ENCODE results near the gene ZNF324B.
"Not testable (repeated sequence)": the region's sequence is repeated elsewhere in the genome, so short reads cannot be mapped to it uniquely, and the experiment has no call there.

The ZNF324B gene

GRCh38 chr19:58451358-58452101 lies at the start of gene ZNF324B:
Gene ZNF324B, plus strand, starts transcription at chr19:58451622. Its CDS starts 2,080 bp downstream, at chr19:58453702.
- peak; percentile 97 for DNase-seq

- no peak for DNase-seq
These were observed 49.5 kb upstream of the ZNF324B start for GRCh38 chr19:58401840-58402421.

DNA sequence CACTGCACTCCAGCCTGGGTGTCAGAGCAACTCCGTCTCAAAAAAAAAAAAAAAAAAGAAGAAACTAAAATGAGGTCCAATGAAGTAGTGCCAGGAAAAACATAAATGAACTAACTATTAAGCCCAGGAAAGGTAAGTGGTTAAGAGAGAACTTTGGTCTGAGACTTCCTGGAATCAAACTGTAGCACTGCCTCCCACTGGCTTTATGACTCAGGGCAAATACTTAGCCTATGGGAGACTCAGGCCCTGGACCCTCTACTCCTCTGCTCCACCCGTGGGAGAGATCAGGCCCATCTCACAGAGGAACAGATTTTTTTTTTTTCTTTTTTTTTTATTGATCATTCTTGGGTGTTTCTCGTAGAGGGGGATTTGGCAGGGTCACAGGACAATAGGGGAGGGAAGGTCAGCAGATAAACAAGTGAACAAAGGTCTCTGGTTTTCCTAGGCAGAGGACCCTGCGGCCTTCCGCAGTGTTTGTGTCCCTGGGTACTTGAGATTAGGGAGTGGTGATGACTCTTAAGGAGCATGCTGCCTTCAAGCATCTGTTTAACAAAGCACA lies 47.4 kb upstream of the ZNF324B start:
- DNase-seq: not testable (repeated sequence)

DNA sequence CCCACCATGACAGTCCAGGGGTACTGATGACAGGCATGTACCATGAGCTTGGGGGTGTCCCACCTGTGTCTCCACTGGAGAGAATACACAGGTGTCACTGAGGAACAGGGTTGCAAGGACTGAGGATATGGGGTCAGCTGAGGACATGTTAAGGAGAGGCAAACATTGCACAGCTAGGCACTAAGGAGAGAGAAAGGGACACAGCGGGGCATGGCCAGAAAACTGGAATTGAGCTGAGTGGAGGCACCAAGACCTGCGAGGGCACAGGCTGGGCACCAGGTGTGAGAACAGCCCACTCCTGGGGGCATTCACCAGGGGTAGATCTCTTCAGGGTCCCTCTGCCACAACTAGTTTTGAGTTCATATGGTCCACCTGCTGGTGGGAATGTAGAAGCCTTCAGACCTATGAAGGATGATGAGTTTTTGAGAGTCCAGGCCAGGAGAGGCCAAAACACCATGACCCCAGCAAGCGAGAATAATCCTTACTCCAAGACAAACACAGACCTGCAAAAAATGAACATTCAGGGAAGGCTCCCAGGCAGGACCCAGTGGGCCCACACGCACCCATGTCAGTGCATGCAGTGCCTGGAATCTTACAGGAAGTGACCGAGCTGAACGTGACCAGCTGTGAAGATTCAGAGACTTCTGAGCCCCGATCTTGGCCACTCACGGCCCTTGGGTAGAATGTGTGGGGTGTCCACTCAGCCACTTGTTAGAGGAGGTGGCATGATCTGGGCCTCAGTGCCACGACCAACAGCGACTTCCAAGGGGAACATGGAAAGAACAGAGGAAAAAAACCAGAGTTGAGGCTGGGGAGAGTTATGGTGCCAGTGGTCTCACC lies 44.4 kb upstream of the ZNF324B start:
- DNase-seq: no peak

- DNase-seq: no peak
These were observed 43.7 kb upstream of the ZNF324B start for GRCh38 chr19:58407658-58408151.

DNA sequence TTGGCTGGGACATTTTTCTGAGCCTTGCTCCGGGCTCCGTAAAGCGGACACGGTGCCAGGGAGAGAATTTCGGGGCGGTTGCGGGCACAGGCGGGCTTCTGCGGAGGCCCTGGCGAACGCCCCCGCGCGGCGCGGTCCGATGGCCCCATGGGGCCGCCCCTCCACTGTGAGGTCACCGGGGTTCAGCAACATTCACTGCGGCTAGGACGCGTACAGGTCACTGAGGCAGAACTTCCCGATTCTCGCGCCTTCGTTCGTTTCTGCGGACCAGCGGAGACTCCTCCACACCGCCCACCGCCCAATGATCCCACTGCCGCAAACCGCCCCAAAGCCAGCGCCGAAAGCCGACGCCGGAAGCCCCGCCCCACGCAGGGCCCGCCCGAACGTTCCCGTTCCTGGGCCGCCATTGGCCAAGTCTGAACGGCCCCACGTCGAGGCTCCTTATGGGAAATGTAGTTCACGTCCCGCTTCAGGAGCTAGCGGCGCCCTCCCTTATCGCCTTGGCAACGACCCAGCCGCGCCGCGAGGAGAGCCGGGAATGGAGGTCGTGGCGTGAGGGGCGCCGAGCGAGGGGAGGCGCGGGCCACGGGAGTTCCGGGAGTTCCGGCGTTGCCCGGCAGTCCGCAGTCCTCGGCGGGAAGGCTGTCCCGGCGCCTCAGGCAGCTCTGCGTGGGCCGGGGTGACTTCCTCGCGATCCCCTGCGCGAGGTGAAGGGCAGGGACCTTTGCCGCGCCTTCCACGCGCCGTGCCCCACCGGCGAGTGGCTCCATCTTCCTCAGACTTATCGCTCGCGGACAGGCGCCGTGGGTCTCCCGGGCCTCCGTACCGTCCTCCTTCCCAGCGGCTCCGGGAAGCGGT lies 43.0 kb upstream of the ZNF324B start, which contains the start of gene ZNF584:
TSS of gene ZNF584 (plus strand) at position 498 of the 858 bp plus-strand sequence. CDS start 499 bp downstream, outside the sequence.
- DNase-seq: peak; percentile 96 to 98

DNA sequence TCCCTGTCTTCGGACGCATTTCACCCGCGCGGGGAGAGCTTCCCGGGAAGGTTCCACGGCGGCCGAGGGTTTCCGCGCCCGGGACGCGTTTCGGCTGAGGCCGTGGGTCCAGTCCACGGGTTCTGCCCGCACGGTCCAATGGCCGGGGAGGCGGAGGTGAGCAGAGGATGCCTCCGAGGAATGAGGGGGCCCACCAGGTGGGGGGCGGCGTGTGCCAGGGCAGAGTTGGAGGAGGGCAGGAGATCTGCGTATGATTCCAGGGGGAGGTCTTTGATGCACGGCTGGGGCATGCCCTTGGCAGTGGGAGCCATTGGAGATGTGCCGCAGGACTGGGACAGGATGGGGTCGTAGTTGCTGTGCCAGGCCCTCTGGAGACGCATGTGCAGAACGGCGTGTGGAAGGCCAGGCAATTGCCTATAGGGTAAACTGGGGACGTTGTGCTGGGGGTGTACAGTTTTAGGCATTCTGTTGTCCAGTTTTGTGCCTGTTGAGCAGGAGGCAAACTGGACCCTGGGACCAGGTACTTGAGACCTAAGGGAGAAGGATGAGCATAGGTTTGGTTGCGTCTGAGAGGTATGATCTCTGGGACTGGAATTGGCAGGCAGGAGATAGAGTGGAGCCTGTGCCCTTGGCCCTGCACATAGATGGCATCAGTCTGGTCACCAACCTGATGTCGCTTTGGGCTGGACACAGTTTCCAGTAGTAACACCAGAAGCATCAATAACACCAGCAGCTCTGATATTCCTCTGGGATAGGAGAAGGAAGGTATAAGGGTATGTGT lies 42.2 kb upstream of the ZNF324B start:
- peak; percentile 56 to 60 for DNase-seq

- no peak for DNase-seq
These were observed 34.8 kb upstream of the ZNF324B start for GRCh38 chr19:58416604-58417003.

DNA sequence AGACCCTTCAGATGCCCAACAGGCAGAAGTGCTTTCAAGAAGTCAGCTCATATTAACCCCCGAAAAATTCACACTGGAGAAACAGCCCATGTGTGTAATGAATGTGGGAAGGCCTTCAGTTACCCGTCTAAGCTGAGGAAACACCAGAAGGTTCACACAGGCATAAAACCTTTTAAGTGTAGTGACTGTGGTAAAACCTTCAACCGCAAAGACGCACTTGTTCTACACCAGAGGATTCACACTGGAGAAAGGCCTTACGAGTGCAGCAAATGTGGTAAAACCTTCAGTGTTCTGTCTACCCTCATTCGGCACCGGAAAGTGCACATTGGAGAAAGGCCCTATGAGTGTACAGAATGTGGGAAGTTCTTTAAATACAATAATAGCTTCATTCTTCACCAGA lies 34.4 kb upstream of the ZNF324B start:
- no peak for DNase-seq

DNA sequence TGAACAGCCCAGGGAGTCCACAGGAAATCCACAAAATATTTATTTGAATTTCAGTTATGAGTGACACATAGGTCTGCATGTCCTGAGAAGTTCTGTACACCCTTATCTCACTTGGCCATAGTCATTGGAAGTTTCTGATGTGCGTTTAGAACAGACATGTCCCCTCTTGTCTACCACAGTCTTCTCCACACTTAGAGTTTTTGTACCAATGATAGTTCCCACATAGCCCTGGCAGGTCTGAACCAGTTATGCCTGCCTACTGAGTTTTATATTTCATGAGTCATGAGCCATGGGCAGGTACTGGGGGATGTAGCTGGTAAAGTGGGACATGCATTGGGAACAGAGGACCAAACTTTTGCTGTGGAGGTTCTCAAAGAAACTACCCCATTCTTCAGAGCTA lies 22.8 kb upstream of the ZNF324B start:
- no peak for DNase-seq

GRCh38 chr19:58429745-58430144 lies 21.7 kb upstream of the ZNF324B start:
- no peak for DNase-seq

GRCh38 chr19:58434217-58434616 lies 17.2 kb upstream of the ZNF324B start:
- no peak for DNase-seq

- peak; percentile 90 to 93 for DNase-seq
These were observed 11.6 kb upstream of the ZNF324B start, which contains the start of gene ZNF132 for GRCh38 chr19:58439576-58440554. Gene ZNF132, minus strand, starts transcription at chr19:58440153. Its CDS starts 332 bp downstream, at chr19:58439821.

DNA sequence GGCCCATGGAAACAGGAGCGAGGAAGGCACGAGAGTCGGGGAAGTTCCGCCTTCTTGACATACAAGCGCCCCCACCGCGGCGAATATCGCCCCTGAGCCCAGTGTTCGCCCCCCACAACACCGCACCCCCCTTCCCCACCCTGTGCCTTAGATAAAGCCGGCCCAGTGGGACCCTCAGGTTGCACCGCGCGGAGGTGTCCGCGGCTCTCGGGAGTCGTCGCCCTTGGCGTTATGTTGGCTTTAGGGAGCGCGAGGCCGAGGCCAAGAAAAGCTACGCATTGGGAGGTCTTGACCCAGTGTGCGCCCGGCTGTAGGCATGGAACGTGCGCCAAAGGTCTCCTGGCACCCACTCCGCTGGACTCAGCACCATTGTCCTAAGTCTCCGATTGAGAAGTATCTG lies 10.9 kb upstream of the ZNF324B start:
- DNase-seq: no peak

DNA sequence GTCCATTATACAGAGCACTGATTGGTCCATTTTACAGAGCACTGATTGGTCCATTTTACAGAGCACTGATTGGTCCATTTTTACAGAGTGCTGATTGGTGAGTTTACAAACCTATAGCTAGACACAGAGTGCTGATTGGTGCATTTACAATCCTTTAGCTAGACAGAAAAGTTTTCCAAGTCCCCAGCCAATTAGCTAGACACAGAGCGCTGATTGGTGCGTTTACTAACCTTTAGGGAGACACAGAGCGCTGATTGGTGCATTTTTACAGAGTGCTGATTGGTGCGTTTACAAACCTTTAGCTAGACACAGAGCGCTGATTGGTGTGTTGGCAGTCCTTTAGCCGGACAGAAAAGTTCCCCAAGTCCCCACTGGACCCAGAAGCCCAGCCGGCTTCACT lies 8.4 kb upstream of the ZNF324B start:
- not testable (repeated sequence) for DNase-seq

DNA sequence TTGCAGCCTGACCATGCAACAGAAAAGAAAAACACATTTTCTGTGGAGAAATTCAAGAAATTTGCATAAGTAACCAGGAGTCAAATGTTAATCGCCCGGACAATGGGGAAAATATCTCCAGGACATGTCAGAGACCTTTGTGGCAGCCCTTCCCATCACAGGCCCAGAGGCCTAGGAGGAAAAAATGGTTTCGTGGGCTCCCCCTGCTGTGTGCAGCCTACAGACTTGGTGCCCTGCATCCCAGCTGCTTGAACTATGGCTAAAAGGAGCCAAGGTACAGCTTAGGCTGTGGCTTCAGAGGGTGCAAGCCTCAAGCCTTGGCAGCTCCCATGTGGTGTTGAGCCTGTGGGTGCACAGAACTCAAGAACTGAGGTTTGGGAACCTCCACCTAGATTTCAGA lies 2.6 kb upstream of the ZNF324B start:
- not testable (repeated sequence) for DNase-seq

DNA sequence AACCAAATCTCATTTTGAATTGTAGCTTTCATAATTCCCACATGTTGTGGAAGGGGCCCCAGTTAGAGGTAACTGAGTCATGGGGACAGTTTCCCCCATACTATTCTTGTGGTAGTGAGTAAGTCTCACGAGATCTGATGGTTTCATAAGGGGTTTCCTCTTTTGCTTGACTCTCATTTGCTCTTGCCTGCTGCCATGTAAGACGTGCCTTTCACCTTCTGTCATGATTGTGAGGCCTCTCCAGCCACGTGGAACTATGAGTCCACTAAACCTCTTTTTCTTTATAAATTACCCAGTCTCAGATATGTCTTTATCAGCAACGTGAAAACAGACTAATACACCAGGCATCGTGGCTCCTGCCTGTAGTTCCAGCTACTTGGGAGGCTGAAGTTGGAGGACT lies 1.4 kb upstream of the ZNF324B start:
- peak in 1 of 2 experiments; percentile 26 for DNase-seq

- peak in 1 of 2 experiments; percentile 22 for DNase-seq
These were observed 515 bp upstream of the ZNF324B start for GRCh38 chr19:58450856-58451357.

- DNase-seq: no peak
These were observed 2.3 kb downstream of the ZNF324B start for GRCh38 chr19:58453743-58454142.

Measured in activated T-cell treated with anti-CD3 and anti-CD28 coated beads, Interleukin-2, amount 50 U/mL, for 48 hours (primary cell).